Measurements from ENCODE around the gene PAEP.
"Not testable (repeated sequence)": the region's sequence is repeated elsewhere in the genome, so short reads cannot be mapped to it uniquely, and the experiment has no call there.

PAEP gene

GRCh38 chr9:135526089-135526729 is 35.3 kb upstream of the PAEP start:
- DNase-seq, result no peak

GRCh38 chr9:135526730-135527571 is 34.6 kb upstream of the PAEP start:
- no peak for DNase-seq

GRCh38 chr9:135528842-135529435 is 32.6 kb upstream of the PAEP start:
- DNase-seq, result not testable (repeated sequence)

DNA sequence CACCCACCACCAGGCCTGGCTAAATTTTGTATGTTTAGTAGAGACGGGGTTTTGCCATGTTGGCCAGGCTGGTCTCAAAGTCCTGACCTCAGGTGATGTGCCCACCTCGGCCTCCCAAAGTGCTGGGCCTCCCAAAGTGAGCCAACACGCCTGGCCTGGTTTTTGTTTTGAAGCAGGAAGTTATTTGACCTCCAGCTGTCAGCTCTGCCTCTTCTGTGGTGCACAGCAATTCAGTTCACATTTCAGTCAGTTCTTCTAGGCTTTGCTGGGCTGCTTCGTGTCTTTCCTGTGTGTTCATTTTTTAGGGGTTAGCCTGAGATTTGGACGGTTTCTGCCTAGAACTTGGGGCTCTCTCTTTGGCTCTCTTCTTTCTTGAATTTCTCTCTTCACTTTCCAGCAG is 31.4 kb upstream of the PAEP start:
- no peak for DNase-seq

DNA sequence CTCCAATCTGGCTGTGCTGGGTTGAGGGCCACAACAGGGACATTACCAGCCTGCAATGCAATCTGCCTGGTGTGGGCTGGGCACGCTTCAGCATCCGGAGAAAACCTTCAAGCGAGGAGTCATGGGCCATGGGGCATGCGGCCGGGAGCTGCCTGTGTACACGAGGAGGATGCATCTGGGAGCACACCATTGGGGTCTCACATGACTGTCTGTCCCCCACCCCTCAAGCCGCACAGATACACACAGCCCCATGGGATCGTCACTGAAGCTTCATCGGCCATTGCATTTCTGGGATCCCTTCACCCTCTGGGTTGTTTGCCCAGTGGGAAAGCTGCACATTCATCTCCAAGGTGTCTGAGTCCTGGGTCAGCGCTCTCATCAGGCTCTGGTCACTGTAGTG is 30.5 kb upstream of the PAEP start:
- no peak for DNase-seq

- peak; percentile 22 for DNase-seq
These were observed 28.4 kb upstream of the PAEP start for GRCh38 chr9:135533113-135533512.

GRCh38 chr9:135533674-135534073 is 27.9 kb upstream of the PAEP start:
- DNase-seq, result no peak

DNA sequence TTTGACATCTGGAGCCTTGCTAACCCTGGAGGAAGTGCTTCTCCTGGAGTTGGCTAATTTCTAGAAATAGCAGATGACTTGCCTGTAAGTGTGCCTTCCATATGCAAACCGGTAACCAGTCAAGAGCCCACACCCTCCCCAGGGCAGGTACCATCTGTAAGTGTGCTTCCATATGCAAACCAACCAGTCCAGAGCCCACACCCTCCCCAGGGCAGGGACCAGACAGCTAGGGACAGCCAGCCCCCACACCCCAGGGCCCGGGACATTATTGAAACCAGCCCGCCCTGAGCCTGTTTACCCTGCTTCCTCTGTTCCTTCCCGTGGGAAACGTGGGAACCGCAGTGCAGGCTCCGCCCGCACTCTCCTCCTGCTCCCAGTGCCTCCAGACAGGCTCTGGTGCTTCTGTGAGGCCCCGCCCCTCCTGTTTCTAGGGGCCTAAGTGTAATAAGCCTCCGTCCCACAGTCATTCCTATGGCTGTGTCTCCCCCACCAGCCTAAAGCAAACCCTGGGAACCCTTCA is 27.3 kb upstream of the PAEP start:
- not testable (repeated sequence) for DNase-seq

DNA sequence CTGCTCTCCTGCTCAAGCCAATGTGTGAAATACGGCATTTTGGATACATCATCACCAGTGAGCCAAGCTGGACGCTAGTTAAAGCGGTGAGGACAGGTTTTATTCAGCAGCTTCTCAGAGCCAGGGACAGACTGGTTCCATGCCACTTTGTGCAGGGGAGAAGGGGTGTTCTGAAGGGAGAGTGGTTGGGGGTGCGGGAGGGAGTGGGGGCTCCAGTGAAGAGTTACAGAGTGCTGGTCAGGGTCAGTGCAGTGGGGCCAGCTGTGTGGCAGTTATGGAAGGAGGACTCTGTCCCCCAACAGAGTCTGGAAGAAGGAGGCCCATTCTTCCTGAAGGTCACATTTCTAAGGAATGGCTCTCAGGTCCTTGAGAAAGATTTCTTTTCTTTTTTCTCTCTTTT is 26.7 kb upstream of the PAEP start:
- DNase-seq, result not testable (repeated sequence)

GRCh38 chr9:135535631-135536030 is 25.9 kb upstream of the PAEP start:
- not testable (repeated sequence) for DNase-seq

DNA sequence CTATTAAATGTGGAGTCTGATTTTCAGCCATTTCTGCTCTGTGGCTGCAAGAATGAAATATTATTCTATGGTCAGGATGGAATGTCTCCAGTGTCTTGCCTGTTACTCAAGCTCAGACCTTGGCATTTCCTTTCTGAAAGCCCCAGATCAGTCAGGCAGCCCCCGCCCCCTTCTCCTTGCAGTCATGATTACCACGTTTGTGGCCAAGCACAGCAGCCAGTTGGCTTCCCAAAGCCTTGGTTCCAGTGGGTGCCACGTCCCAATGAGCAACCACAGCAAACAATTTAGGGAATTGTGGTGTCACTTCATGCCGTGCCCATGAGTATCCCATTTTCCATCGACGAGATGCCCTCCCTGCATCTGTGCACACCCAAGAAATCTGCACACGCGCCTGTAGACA is 25.3 kb upstream of the PAEP start:
- DNase-seq, result no peak

DNA sequence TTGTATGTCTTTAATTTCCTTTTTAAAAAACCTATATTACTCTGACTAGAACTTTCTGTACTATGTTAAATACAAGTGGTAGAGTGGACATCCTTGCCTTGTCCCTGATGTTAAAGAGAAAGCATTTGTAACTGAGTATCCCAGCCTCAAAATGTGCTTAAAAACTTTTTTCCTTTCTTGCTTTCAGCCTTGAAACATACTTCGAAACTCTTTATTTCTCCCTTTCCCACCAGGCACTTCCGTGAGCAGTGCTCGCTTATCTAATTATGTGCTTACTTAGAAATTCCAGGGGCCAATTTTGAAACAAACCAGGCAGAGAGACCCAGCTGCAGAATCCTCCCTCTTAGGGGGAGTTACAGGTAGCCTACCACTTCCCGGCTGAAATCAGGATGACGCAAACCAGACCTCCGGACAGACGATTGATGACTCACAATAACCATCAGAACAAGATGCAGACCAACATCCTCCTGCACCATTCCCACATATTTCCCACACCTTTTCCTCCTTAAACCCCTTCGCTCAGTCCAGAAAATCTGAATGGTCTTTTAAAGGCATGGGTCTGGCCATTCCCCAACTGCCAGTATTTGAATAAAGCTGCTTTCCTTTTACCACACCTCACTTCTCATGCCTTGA is 18.2 kb upstream of the PAEP start:
- DNase-seq, result not testable (repeated sequence)

- DNase-seq, result no peak
These were observed 16.4 kb upstream of the PAEP start for GRCh38 chr9:135544981-135545635.

DNA sequence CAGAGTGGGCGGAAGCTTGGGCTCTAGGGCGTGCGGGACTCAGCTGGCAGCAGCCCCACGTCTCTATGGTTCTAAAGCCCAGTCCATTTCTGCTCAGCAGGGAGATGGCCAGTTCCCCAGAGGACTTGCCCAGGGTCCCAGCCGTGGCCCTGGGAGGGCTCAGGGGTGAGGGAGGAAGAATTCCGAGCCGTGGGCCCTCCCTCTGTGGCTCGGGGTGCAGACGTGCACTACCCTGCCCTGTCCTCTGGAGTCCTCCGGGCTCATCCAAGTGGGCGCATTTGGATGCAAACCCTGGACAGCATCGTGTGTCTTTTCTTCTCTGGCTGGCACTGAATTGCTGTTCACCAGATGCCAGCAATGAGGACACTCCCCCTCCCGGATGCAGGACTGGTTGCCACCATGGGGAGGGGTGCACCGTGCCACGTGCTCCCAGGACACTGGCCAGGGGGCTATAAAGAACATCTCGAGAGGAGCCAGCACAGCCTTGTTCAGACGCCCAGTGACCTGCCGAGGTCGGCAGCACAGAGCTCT is 15.8 kb upstream of the PAEP start, which contains the start of gene OBP2A:
OBP2A (plus strand) TSS at position 481 of the 531 bp plus-strand sequence. CDS start 55 bp downstream, outside the sequence.
- not testable (repeated sequence) for DNase-seq

DNA sequence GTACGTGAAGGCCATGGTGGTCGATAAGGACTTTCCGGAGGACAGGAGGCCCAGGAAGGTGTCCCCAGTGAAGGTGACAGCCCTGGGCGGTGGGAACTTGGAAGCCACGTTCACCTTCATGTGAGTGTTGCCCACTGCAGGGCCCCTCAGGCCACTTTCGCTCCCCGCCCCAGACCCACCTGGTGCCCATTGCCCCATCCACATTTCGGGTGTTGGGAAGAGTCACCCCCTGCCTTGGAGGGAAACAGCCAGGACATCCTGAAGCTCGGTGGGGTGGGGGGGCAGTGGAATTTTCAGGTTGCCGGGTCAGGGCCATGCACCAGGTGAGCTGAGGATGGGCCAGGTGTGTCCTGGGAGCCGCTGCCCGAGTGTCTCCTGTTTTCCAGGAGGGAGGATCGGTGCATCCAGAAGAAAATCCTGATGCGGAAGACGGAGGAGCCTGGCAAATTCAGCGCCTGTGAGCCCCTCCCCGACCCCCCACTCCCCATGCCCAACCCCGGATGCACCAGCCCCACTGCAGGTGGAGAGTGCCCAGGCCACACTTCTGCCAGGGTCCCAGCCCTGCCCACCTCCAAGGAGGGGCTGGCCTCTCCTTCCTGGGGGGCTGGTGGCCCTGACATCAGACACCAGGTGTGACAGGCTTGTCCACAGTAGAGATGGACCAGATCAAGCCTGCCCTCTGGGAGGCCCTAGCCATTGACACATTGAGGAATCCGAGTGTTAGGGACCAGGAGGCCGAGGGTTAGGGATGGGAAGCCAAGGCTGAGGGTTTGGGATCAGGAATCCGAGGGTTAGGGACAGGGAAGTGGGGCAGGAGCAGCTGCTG is 14.6 kb upstream of the PAEP start:
- not testable (repeated sequence) for DNase-seq

- no peak for DNase-seq
These were observed 13.5 kb upstream of the PAEP start for GRCh38 chr9:135547756-135548736.

DNA sequence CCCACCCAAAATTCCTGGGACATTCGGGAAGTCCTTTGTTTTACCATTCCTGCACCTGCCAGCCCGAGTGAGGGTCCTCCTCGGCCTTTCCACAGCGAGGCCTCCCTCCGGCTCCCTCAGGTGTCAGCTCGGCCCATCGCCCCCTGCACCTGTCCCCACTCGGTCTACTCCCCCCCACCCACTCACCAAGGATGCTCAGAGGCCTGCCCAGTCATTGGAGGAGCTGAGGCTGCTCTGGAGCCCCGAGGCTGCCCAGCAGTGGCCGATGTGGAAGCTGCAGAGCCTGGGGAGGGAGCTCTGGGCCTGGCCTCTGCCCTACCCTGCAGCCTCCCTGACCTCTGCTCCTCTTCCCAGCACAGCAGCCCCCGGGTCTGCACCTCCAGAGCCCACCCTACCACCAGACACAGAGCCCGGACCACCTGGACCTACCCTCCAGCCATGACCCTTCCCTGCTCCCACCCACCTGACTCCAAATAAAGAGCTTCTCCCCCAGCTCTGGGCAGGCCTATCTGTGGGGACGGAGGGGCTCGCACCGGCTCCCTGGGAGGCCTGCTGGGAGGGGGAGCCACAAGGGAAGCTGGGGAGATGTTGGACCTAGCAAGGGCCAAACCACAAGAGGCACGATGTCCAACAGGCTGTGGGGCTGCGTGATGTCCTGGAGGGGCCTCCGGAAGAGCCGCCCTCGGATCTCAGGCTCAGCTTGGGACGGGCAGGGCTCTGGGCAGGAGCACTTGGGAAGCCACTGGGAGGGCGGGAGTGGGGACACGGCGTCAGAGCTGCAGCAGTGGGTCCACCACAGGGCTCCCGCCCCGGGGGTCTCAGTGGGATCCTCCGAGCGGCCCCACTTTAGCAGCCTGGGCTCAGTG is 11.8 kb upstream of the PAEP start:
- not testable (repeated sequence) for DNase-seq

DNA sequence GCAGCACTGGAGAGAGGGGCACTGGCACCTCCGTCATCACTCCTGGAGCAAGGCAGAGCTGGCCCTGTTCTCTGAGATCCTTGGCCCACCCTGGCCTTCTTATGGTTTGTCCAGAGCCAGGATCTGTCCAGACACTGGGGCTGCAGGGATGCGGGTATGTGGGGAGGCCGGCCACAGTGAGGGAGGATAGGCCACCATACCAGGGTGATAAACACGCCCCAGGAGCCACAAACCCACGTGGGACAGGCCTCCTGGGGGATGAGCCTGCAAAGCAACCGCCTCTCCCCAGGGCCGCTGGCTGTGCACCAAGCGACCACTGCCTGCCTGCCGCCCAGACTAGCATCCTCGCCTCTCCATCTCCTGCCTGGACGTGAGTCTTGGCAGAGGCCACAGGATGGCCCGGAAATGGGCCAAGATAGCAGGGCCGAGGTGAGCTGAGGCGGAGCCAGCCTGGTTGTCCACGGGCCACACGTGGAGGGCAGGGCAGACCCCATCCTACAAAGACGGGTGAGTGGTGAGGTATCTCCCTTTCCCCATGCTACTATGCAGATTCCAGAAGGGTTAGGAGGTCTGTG is 11.1 kb upstream of the PAEP start:
- no peak for DNase-seq

GRCh38 chr9:135551031-135551430 is 10.5 kb upstream of the PAEP start:
- DNase-seq, result no peak
